GM18511 (cell line): ENCODE data around the gene CD8A.

ENCODE experiments used
- ATAC-seq: cut with Tn5 transposase; IDR thresholded peaks from one replicate; pipeline ENCODE4 v1.9.1; 2021; ENCODE audit warnings: mild to moderate bottlenecking, moderate library complexity; ENCODE audit not compliant: unreplicated experiment

Gene CD8A

GRCh38 chr2:86809481-86810121 lies 18.9 kb upstream of the CD8A start:
- no peak for ATAC-seq

GRCh38 chr2:86808315-86809161 lies 17.8 kb upstream of the CD8A start:
- peak; percentile 95 for ATAC-seq

GRCh38 chr2:86807468-86808275 lies 17.0 kb upstream of the CD8A start:
- no peak for ATAC-seq

- no peak for ATAC-seq
Observed at GRCh38 chr2:86807133-86807467, 16.4 kb upstream of the CD8A start.

- no peak for ATAC-seq
Observed at GRCh38 chr2:86806059-86806857, 15.5 kb upstream of the CD8A start.

GRCh38 chr2:86800856-86801567 lies 10.3 kb upstream of the CD8A start:
- no peak for ATAC-seq

GRCh38 chr2:86794861-86795260 lies 4.1 kb upstream of the CD8A start:
- no peak for ATAC-seq

- no peak for ATAC-seq
Observed at GRCh38 chr2:86793752-86794151, 3.0 kb upstream of the CD8A start.

GRCh38 chr2:86791573-86791972 lies 860 bp upstream of the CD8A start:
- no peak for ATAC-seq

GRCh38 chr2:86790134-86790675 lies 508 bp downstream of the CD8A start:
- no peak for ATAC-seq

GRCh38 chr2:86789687-86790133 lies 1.0 kb downstream of the CD8A start:
- ATAC-seq, result no peak

- ATAC-seq, result no peak
Observed at GRCh38 chr2:86788881-86789686, 1.6 kb downstream of the CD8A start.

GRCh38 chr2:86788165-86788564 lies 2.5 kb downstream of the CD8A start:
- no peak for ATAC-seq

- ATAC-seq, result no peak
Observed at GRCh38 chr2:86787736-86788135, 3.0 kb downstream of the CD8A start.

GRCh38 chr2:86786001-86786536 lies 4.6 kb downstream of the CD8A start:
- no peak for ATAC-seq

- no peak for ATAC-seq
Observed at GRCh38 chr2:86785456-86785855, 5.3 kb downstream of the CD8A start.

- peak; percentile 96 for ATAC-seq
Observed at GRCh38 chr2:86783615-86784339, 6.9 kb downstream of the CD8A start.

GRCh38 chr2:86782748-86783147 lies 8.0 kb downstream of the CD8A start:
- ATAC-seq, result no peak
